GM18867 (cell line): ENCODE data around the gene NIT2.

Experiments used
- ATAC-seq: cut with Tn5 transposase; IDR thresholded peaks from one replicate; pipeline ENCODE4 v1.9.1; 2021; ENCODE audit warnings: mild to moderate bottlenecking, moderate library complexity; ENCODE audit not compliant: unreplicated experiment

The NIT2 gene

DNA sequence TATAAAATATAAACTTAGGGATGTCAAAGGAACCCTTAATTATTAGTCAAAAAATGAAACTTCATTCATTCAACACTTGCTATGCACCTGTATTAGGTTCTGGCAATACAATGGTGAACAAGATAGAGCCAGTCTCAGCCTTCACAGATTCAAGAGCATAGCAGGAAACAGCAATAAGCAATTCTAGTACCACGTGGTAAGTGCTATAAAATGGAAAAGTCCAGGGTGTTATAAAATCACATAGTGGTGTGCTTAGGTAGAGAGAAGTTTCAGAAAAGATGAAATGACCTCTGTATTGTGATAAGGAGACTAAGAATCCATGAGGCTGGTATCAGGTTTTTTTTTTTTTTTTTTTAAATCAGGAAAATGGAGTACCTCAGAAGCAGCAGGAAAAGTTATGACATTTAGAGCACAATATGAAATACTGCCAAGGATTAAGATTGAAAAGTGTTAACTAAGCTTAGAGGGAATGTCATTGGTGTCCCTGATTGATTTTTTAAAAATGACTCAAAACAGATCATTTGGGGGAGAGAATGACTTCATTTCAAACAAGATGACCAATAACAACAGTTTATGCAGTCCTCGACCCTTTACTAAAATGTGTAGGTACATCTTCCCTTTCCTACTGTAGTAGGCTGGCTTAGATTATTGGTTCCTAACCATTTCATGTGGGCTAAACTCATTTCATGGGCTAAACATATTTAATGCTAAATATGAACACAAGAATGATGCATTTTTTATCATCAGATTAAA lies 61.3 kb downstream of the NIT2 start:
- ATAC-seq, result no peak

DNA sequence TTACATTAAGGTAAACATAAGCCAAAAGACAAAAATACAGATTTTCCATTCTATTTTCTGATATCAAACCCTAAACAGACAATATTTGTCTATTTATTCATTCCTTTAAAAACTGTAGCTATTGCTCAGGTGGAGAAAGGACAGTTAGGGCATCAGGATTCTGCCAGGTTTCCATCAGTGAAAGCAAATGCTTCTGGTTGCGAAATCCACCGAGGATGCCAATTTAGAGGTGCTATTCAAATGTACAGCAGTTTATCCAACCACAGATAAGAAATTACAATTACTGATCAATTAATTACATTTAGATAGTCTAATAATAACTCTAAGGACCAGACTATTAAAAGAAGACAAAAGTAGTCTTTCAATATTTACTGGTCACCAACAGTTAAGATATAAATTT lies 62.4 kb downstream of the NIT2 start:
- ATAC-seq, result no peak

DNA sequence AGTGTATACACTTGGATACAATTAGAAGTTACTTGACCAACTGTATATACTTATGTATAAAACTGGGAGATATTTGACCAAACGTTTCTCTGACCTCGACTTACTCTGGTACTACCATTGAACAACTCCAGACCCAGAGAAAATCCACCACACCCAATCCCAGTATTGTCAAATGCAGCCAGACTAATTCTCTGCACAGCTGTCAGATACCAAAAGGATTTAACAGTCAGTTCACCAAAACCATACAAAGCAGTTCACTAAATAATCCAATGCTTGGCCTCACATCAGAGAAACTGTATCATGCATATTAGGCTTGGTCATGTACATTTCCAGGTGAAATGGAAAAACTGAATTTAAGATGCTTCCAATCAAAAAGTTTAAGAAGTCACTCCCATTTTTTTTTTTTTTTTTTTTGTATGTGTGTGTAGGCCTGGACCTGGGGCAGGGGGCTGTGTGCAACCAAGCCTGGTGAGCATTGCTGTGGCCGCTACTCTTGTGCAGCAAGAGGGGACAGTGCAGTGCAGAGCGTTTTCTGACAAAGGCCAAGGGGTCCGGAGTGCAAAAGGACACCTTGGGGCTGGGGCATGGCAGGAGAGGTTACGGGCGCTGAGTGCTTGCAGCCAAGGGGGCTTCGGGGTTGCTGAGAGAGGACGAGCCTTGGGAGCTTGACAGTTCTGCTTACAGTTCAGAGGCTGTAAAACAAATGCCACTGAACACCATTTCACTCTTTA lies 64.9 kb downstream of the NIT2 start:
- no peak for ATAC-seq

DNA sequence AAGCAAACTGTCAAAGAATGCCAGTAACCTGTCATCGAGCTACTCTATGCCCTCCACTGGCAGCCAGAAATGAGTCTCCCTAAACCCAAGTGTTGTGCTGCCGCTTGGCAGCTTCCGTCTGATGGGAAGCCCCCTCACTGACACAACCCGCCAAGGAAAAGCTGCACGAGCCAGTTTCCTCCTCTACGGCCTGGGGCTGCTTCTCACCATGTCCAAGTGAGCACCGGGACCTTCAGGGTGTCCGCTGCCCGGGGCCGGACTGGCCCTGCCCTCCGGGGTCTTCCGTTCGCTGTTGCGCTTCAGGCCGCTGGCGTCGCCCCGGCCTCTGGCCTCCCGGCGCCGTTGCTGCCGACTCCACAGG lies 65.8 kb downstream of the NIT2 start:
- ATAC-seq, result peak; percentile 6

DNA sequence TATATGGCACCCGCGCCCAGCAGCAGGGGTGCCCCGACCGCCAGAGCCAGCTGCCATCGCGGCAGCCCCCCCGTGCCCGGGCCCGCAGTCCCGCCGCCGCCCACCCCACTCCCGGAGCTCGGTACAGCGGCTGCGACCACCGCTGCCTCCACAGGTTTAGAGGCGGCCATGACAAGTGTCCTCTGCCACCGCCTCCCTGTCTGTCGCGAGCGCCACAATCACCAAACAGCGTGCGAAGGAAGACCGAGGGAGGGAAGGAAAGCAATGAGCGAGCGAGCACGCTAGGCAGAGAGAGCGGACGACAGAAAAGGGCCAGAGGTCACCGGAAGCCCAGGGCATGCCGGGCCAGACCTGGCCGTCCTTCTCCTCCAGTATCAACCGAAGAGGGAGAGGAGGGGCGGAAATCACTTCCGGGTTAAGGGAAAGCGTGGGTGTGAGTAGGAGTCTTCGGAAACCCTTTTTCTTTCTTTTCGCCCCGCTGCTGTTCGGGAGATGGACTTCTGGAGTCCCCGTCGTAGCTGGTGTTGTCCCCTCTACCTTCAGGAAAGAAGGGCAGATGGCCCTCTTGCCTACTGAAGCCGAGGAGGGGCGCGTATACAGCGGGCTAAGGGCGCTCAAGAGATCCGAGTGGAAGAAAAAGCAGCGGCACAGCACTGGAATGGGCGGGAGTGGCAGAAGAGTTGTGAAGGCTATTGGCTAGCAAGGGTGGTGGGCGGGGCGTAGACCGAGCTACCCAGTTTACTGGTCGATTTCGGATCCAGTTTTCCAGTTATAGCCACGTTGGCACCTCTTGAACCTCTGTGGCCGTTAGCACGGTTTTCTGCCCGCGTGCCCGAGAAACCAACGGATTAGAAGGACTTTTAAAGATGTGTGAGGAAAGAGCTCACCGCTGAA lies 66.5 kb downstream of the NIT2 start, which contains the start of the genes LNP1 and TOMM70:
LNP1 (plus strand) TSS at position 760 of the 894 bp plus-strand sequence. CDS start 28,191 bp downstream, outside the sequence.
TOMM70 (minus strand) TSS at position 310 of the 894 bp plus-strand sequence; CDS start at position 170, 140 bp downstream.
- ATAC-seq, result peak; percentile 91

DNA sequence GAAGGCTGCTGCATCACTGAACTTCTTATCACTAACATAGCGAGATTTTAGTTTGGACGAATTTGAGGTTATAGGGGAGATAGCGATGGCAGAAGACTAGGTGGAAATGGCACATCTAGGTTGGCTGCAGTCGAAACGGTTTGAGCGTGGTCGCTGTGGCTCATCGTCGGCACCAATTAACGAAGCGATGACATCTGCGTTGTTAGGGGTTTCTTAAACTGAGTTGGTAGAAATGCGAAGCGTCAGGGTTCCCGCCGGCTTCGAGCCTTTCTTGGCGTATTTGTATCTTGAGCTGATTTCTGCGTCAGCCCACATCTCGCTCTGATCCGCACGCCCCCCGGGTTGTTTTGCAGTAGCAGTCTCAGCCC lies 67.1 kb downstream of the NIT2 start:
- ATAC-seq, result peak; percentile 14

DNA sequence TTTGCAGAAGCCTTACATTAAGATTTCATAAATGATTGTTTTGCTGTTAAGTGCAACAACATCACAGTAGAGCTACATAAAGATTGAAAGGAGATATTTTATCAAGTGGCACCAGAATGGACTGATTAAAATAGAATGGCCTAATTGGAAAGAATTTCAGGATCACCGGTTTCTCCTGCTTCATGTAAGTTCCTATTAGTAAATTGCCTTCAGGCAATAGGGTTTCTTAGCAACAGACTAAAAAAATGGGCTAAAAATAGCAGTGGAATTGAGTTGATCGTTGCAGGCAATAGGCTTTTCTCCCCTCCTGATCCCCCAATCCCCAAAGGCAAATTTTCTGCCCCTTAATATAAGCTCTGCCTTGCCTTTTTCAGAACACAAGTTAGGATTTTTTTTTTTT lies 67.7 kb downstream of the NIT2 start:
- no peak for ATAC-seq

DNA sequence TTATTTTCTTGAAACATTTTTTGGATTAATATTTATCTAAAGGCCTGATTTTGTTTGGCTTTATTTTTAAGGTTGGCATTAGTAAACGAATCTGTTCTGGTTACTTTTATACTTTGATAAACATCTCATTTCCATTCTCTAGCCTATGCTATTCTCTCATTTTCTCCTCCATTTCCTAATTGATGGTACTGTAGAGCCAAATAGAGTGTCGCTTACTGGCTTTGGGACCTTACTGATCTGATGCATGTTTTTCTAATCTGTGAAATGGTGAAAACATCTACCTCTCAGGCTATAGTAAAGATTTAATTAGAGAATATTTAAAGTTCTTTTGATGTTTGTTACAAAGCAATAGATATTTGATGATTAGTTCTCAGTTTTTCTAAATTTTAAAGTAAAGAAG lies 68.3 kb downstream of the NIT2 start:
- no peak for ATAC-seq

DNA sequence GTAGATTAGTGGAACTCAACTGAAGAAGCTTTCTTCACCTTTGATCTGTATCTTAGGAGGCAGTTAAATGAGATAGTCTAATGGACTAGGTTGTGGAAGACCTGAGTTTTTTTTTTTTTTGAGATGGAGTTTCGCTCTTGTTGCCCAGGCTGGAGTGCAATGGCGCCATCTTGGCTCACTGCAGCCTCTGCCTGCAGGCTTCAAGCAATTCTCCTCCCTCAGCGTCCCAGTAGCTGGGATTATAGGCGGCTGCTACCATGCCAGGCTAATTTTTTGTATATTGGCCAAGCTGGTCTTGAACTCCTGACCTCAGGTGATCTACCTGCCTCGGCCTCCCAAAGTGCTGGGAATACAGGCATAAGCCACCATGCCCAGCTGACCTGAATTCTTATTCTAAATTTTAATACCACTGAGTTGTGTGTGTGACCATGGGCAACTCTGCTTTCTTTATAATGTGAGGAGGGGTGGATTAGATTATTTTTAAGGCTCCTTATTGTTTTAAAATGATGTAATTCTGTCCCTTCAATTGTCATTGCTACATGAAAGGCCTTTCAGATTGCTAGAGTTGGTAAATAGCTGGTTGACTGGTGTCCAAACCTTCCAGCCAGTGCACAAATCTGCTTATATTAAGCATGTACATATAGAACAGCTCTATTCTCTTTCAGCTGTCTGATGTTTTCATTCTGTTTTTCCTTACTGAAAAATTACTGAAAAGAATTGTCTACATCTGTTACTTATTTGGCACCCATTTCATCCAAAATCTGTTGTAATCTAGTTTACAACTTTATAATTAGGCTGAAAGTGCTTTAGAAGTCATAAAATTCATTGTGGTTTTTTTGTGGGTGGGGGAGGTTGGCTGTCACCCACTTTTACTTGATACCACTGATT lies 69.0 kb downstream of the NIT2 start:
- ATAC-seq, result no peak

DNA sequence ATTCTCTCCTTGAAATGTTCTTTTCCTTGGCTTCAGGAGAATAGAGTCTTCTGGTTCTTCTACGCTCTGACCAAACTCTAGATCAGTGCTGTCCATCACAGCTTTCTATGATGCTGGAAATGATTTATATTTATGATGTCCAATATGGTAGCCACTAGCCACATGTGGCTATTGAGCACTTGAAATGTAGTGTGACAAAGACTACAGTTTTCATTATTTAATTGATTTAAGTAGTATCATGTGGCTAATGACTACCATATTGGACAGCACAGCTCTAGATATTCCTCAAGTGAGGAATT lies 69.6 kb downstream of the NIT2 start:
- no peak for ATAC-seq

DNA sequence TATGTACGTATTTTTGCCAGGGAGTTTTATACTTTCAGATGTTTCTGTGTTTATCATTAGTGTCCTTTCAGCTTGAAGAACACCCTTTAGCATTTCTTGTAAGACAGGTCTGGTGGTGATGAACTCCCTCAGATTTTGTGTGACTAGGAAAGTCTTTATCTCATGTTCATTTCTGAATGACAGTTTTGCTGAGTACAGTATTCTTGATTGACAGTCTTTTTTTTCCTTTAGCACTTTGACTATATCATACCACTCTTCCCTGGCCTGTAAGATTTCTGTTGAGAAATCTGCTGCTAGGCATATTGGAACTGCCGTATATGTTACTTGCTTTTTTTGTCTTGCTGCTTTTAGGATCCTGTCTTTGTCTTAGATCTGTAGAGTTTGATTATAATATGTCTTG lies 72.6 kb downstream of the NIT2 start:
- ATAC-seq, result no peak

DNA sequence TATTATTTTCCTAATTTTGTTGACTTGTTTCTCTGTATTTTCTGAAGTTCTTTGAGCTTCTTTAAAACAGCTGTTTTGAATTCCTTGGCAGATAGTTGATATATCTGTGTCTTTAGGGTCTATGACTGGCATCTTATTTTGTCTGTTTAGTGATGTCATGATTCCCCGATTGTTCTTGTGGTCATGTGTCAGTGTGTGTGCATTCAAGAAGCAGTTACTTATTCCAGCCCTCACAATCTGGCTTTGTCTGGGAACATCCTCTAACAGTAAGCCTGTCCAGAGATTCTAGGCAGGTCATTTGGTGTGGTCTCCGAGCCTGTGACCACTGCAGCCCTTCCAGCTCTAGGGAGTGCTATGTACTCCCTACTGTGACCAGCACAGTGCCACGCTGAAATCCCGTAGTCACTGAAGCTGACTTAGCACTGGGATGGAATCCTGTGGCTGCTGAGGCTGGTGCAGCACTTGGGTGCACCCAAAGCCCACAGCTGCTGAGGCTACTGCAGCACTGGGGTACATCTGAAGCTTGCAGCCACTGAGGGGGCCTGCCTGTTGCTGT lies 73.5 kb downstream of the NIT2 start:
- no peak for ATAC-seq
